Suprapubic skin (tissue), 4 donors: Measurements from ENCODE around the gene TMEM207. TPM values are rescaled to one million over a fixed set of nuclear protein-coding genes. Genes with fewer than 3 reads are reported as not detected.

Experiments used
- DNase-seq, 2 donors: peaks; one replicate each; pipeline ENCODE4 v3.0.0-alpha.2; 2019; ENCODE audit warnings: low spot score in 2 of 2
- H3K27ac ChIP-seq: fragments of 200-600 bp; sonication (generic); one replicate; pipeline ENCODE4 v1.5.1; 2019
- H3K27me3 ChIP-seq: fragments of 200-600 bp; sonication (generic); one replicate; pipeline ENCODE4 v1.5.1; 2019
- H3K36me3 ChIP-seq: fragments of 200-600 bp; sonication (generic); one replicate; pipeline ENCODE4 v1.5.1; 2019
- H3K4me1 ChIP-seq: fragments of 200-600 bp; sonication (generic); one replicate; pipeline ENCODE4 v1.5.1; 2019
- H3K4me3 ChIP-seq: fragments of 200-600 bp; sonication (generic); one replicate; pipeline ENCODE4 v1.5.1; 2019; ENCODE audit warnings: mild to moderate bottlenecking
- H3K9me3 ChIP-seq: fragments of 200-600 bp; sonication (generic); one replicate; pipeline ENCODE4 v1.5.1; 2019
- EP300 ChIP-seq: sonication (generic); formaldehyde crosslinking; IDR thresholded peaks from one replicate; pipeline ENCODE4 v1.6.1; 2017; ENCODE audit warnings: antibody characterized with exemption
- POLR2A ChIP-seq, 2 donors: fragments of 450-650 bp; IDR thresholded peaks; one replicate each; pipeline ENCODE4 v1.6.1; 2017; ENCODE audit warnings: antibody characterized with exemption in 2 of 2, mild to moderate bottlenecking in 2 of 2, moderate library complexity in 2 of 2
- POLR2AphosphoS5 ChIP-seq, 3 donors: sonication (generic); formaldehyde crosslinking; IDR thresholded peaks; one replicate each; pipeline ENCODE4 v1.6.1; 2017; ENCODE audit warnings: antibody characterized with exemption in 3 of 3
- WGBS: methylation state at CpG from one replicate; pipeline ENCODE4 v1.1.5; 2018; 5-methylcytosine and 5-hydroxymethylcytosine counted together
- total RNA-seq, 4 donors: library from RNA; depleted of rRNA; stranded (reverse); fragments of >200 nt; gene quantifications; one replicate each; pipeline ENCODE4 v1.1.0, GENCODE V29; 2016
- TF ChIP-seq, protein P1 (sequence below), 2 donors: fragments of 200-600 bp in 1 of 2; fragments of 450-650 bp in 1 of 2; sonication (generic) in 1 of 2; IDR thresholded peaks; one replicate each; pipeline ENCODE4 v1.5.1; 2016 to 2019; ENCODE audit warnings: antibody characterized with exemption in 2 of 2, mild to moderate bottlenecking in 1 of 2, moderate library complexity in 1 of 2

Gene TMEM207
- total RNA-seq, 4 donors from 2014 or later: not detected

DNA sequence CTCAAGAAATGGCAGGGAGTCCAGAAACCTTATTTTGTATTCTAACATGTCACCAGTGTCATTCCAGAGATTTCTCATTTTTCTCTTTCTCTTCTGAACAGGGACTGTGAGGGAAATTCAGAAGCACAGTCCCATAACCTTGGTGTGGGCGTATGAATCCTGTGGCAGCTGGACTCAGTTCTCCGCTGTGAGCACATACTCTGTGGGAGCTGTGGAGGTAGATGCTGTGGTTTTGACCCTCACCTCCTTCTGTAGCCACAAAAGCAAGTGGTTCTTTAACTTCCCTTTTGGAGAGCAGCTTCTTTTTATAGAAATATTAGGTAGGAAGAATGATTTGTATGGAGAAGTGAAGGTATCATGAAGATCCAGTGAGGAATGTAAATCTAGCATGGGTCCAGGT is 13.4 kb downstream of the TMEM207 start:
- no peaks in the 10 kb centered on the region for H3K9me3 ChIP-seq
- WGBS: 88% methylated on average over 2 of the region's 2 CpGs
- H3K4me1 ChIP-seq: peaks cover 2% of the 10 kb centered on the region
- no peak overlapping the region for H3K4me3 ChIP-seq
- no peak overlapping the region for H3K27ac ChIP-seq
- H3K36me3 ChIP-seq: no peaks in the 10 kb centered on the region
- DNase-seq: no peak
- H3K27me3 ChIP-seq: no peaks in the 10 kb centered on the region
- TF ChIP-seq POLR2AphosphoS5 (IDR thresholded peaks at IDR 0.05) (no peak), EP300 (no peak), POLR2A (IDR thresholded peaks at IDR 0.05) (no peak)
- TF ChIP-seq, protein P1, sequence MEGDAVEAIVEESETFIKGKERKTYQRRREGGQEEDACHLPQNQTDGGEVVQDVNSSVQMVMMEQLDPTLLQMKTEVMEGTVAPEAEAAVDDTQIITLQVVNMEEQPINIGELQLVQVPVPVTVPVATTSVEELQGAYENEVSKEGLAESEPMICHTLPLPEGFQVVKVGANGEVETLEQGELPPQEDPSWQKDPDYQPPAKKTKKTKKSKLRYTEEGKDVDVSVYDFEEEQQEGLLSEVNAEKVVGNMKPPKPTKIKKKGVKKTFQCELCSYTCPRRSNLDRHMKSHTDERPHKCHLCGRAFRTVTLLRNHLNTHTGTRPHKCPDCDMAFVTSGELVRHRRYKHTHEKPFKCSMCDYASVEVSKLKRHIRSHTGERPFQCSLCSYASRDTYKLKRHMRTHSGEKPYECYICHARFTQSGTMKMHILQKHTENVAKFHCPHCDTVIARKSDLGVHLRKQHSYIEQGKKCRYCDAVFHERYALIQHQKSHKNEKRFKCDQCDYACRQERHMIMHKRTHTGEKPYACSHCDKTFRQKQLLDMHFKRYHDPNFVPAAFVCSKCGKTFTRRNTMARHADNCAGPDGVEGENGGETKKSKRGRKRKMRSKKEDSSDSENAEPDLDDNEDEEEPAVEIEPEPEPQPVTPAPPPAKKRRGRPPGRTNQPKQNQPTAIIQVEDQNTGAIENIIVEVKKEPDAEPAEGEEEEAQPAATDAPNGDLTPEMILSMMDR (IDR thresholded peaks at IDR 0.05): no peak

DNA sequence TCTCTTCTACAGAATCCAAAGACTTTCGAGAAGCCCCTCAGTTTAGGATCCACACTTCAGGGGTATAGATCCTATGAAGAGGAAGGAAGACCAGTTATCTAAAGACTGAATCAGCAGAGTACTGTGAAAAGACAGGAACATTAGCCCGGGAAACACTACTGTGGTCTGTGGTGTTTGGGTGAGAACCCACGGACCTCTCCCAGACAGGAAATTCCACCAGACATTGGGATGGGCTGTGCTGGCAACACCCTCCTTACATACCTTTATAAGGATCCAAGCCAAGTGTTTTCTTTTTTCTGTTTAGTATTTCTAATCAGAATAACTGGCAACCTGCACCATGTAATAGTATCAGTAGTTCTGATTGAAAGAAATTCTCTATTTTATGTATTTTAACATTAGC is 14.1 kb downstream of the TMEM207 start:
- H3K27ac ChIP-seq: no peak overlapping the region
- H3K4me3 ChIP-seq: no peak overlapping the region
- no peaks in the 10 kb centered on the region for H3K27me3 ChIP-seq
- DNase-seq: no peak
- peaks cover 2% of the 10 kb centered on the region for H3K4me1 ChIP-seq
- 43% methylated on average over 3 of the region's 3 CpGs for WGBS
- no peaks in the 10 kb centered on the region for H3K36me3 ChIP-seq
- no peaks in the 10 kb centered on the region for H3K9me3 ChIP-seq
- TF ChIP-seq, protein P1 (IDR thresholded peaks at IDR 0.05): no peak
- TF ChIP-seq EP300: no peak
- TF ChIP-seq POLR2AphosphoS5 (IDR thresholded peaks at IDR 0.05): no peak
- TF ChIP-seq POLR2A (IDR thresholded peaks at IDR 0.05): no peak

DNA sequence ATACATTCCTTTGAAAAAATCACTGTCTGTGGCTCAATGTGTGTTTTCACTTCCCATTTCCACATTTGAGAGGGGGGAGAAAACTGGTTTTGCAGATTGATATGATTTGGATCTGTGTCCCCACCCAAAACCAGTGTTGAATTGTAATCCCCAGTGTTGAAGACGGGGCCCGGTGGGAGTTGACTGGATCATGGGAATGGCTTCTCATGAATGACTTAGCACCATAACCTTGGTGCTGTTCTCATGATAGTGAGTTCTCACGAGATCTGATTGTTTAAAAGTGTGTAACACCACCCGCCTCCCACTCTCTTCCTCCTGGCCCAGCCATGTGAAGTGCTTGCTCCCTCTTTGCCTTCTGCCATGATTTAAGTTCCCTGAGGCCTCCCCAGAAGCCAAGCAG is 16.1 kb downstream of the TMEM207 start:
- H3K9me3 ChIP-seq: no peaks in the 10 kb centered on the region
- H3K36me3 ChIP-seq: no peaks in the 10 kb centered on the region
- no peak overlapping the region for H3K27ac ChIP-seq
- H3K4me1 ChIP-seq: peaks cover 2% of the 10 kb centered on the region
- H3K27me3 ChIP-seq: no peaks in the 10 kb centered on the region
- no peak overlapping the region for H3K4me3 ChIP-seq
- no peak for TF ChIP-seq EP300
- no peak for TF ChIP-seq POLR2A (IDR thresholded peaks at IDR 0.05)
- TF ChIP-seq, protein P1 (IDR thresholded peaks at IDR 0.05): no peak
- no peak for TF ChIP-seq POLR2AphosphoS5 (IDR thresholded peaks at IDR 0.05)
- 78% methylated on average over 4 of the region's 4 CpGs for WGBS
- no peak for DNase-seq

DNA sequence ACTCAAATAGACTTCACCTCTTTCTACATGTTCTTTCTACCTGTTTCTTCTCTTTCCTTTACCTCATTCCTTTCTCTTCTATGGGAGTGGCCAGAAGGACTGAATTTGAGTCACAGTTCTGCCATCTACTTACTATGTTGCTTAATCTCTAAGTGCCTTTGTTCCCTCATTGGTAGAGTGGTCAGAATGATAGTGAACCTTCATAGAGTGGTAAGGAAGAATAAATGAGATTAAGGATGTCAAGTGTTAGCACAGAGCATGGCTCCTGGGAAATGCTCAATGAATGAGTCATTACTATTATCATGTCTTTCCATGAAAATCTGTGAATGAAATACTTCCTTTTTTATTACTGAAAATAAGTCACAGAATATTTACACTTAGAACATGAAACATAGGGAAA is 17.5 kb downstream of the TMEM207 start:
- H3K27me3 ChIP-seq: no peaks in the 10 kb centered on the region
- no peaks in the 10 kb centered on the region for H3K36me3 ChIP-seq
- no peak overlapping the region for H3K4me3 ChIP-seq
- DNase-seq: no peak
- no peak overlapping the region for H3K27ac ChIP-seq
- TF ChIP-seq POLR2A (IDR thresholded peaks at IDR 0.05) (no peak), EP300 (no peak), POLR2AphosphoS5 (IDR thresholded peaks at IDR 0.05) (no peak)
- TF ChIP-seq, protein P1 (IDR thresholded peaks at IDR 0.05): no peak
- peaks cover 2% of the 10 kb centered on the region for H3K4me1 ChIP-seq
- no peaks in the 10 kb centered on the region for H3K9me3 ChIP-seq

DNA sequence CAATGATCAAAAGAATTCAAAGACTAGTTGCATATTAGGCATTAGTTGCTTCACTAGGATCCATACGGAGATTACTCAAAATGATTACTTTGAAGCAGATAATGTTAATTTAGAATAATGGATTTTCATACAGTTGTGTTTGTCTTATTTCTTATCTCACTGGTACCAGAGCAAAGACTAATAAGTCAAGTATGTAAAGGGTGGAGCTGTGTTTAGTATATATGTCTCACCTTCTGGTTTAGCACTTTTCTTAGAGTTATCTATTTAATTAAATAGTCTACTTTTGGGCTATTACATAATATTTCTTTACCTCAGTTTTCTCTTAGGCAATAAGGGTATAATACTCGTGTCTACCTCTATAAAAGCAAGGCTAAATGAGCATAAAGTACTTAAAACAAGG is 18.8 kb downstream of the TMEM207 start:
- WGBS: 88% methylated on average over 2 of the region's 2 CpGs
- no peak overlapping the region for H3K4me3 ChIP-seq
- TF ChIP-seq, protein P1 (IDR thresholded peaks at IDR 0.05): no peak
- TF ChIP-seq EP300 (no peak), POLR2A (IDR thresholded peaks at IDR 0.05) (no peak), POLR2AphosphoS5 (IDR thresholded peaks at IDR 0.05) (no peak)
- no peak for DNase-seq
- H3K36me3 ChIP-seq: no peaks in the 10 kb centered on the region
- no peak overlapping the region for H3K27ac ChIP-seq
- H3K27me3 ChIP-seq: no peaks in the 10 kb centered on the region
- H3K9me3 ChIP-seq: no peaks in the 10 kb centered on the region
- peaks cover 2% of the 10 kb centered on the region for H3K4me1 ChIP-seq
